ENCODE data around the gene FIBP.

The FIBP gene

GRCh38 chr11:65919573-65920371, 31.5 kb upstream of the FIBP start:
- peak overlapping the region; percentile 84 to 88 for H3K4me3 ChIP-seq (ENCODE audit: low read depth in 1 of 2, low read length in 2 of 2)
- DNase-seq = peak; percentile 71
- peaks cover 33% of the 10 kb centered on the region for H3K4me1 ChIP-seq (ENCODE audit: insufficient read depth, low read length)
- ATAC-seq (ENCODE audit: insufficient read depth, low read depth) = peak; percentile 48
- TF ChIP-seq CTCF (IDR thresholded peaks at IDR 0.05; ENCODE audit: borderline replicate concordance, extremely low read depth, low read length, poor library complexity, severe bottlenecking) (peak; percentile 10), EZH2 (IDR thresholded peaks at IDR 0.05; ENCODE audit: borderline replicate concordance, low read depth, low read length, severe bottlenecking) (no peak)
- H2AFZ ChIP-seq (ENCODE audit: low read depth, low read length) = peak overlapping the region; percentile 74
- peak overlapping the region; percentile 82 for H3K27ac ChIP-seq (ENCODE audit: low read length)
- H3K79me2 ChIP-seq (ENCODE audit: insufficient read depth, low read length) = peaks cover 36% of the 10 kb centered on the region
- peaks cover 48% of the 10 kb centered on the region for H3K36me3 ChIP-seq (ENCODE audit: insufficient read depth, low read length)
- H3K9me3 ChIP-seq (ENCODE audit: insufficient read depth, low read length, severe bottlenecking) = no peaks in the 10 kb centered on the region
- H3K27me3 ChIP-seq (ENCODE audit: insufficient read depth, low read length, poor library complexity) = no peaks in the 10 kb centered on the region
- peak overlapping the region; percentile 72 for H3K9ac ChIP-seq (ENCODE audit: low read depth, low read length)
- peaks cover 15% of the 10 kb centered on the region for H4K20me1 ChIP-seq (ENCODE audit: insufficient read depth, low read length)
- peak overlapping the region; percentile 90 for H3K4me2 ChIP-seq (ENCODE audit: insufficient read depth, low read length)

- Histone ChIP-seq H4K20me1 (ENCODE audit: insufficient read depth, low read length) (peaks cover 15% of the 10 kb centered on the region), H3K4me2 (ENCODE audit: insufficient read depth, low read length) (peak within 1 kb of the TSS; percentile 98), H3K9me3 (ENCODE audit: insufficient read depth, low read length, severe bottlenecking) (no peaks in the 10 kb centered on the region), H3K4me3 (ENCODE audit: low read depth in 1 of 2, low read length in 2 of 2) (peak within 1 kb of the TSS; percentile 99), H3K4me1 (ENCODE audit: insufficient read depth, low read length) (peaks cover 33% of the 10 kb centered on the region), H3K27ac (ENCODE audit: low read length) (peak within 1 kb of the TSS; percentile 94), H3K79me2 (ENCODE audit: insufficient read depth, low read length) (peaks cover 36% of the 10 kb centered on the region), H3K36me3 (ENCODE audit: insufficient read depth, low read length) (peaks cover 48% of the 10 kb centered on the region), H3K27me3 (ENCODE audit: insufficient read depth, low read length, poor library complexity) (no peaks in the 10 kb centered on the region), H3K9ac (ENCODE audit: low read depth, low read length) (peak within 1 kb of the TSS; percentile 99), H2AFZ (ENCODE audit: low read depth, low read length) (peak within 1 kb of the TSS; percentile 94)
- TF ChIP-seq EZH2 (IDR thresholded peaks at IDR 0.05; ENCODE audit: borderline replicate concordance, low read depth, low read length, severe bottlenecking) (no peak), CTCF (IDR thresholded peaks at IDR 0.05; ENCODE audit: borderline replicate concordance, extremely low read depth, low read length, poor library complexity, severe bottlenecking) (no peak)
- ATAC-seq (ENCODE audit: insufficient read depth, low read depth) = peak; percentile 91
- DNase-seq = peak; percentile 98
Measured at GRCh38 chr11:65919141-65919572, 30.9 kb upstream of the FIBP start, which contains the start of gene DRAP1. Gene DRAP1 (plus strand): TSS chr11:65919426. CDS start chr11:65919502, 76 bp downstream.

- Histone ChIP-seq H3K4me3 (ENCODE audit: low read depth in 1 of 2, low read length in 2 of 2) (peak within 1 kb of the TSS; percentile 99), H3K27ac (ENCODE audit: low read length) (peak within 1 kb of the TSS; percentile 94), H3K27me3 (ENCODE audit: insufficient read depth, low read length, poor library complexity) (no peaks in the 10 kb centered on the region), H3K4me2 (ENCODE audit: insufficient read depth, low read length) (peak within 1 kb of the TSS; percentile 98), H2AFZ (ENCODE audit: low read depth, low read length) (peak within 1 kb of the TSS; percentile 94), H3K36me3 (ENCODE audit: insufficient read depth, low read length) (peaks cover 48% of the 10 kb centered on the region), H3K79me2 (ENCODE audit: insufficient read depth, low read length) (peaks cover 36% of the 10 kb centered on the region), H3K4me1 (ENCODE audit: insufficient read depth, low read length) (peaks cover 33% of the 10 kb centered on the region), H3K9me3 (ENCODE audit: insufficient read depth, low read length, severe bottlenecking) (no peaks in the 10 kb centered on the region), H3K9ac (ENCODE audit: low read depth, low read length) (peak within 1 kb of the TSS; percentile 99), H4K20me1 (ENCODE audit: insufficient read depth, low read length) (peaks cover 15% of the 10 kb centered on the region)
- DNase-seq (no peak), ATAC-seq (ENCODE audit: insufficient read depth, low read depth) (peak; percentile 50)
- TF ChIP-seq EZH2 (IDR thresholded peaks at IDR 0.05; ENCODE audit: borderline replicate concordance, low read depth, low read length, severe bottlenecking) = no peak
- no peak for TF ChIP-seq CTCF (IDR thresholded peaks at IDR 0.05; ENCODE audit: borderline replicate concordance, extremely low read depth, low read length, poor library complexity, severe bottlenecking)
Measured at GRCh38 chr11:65918211-65919140, 30.2 kb upstream of the FIBP start, which contains the start of gene C11orf68. Gene C11orf68 (minus strand): TSS chr11:65919062. CDS start chr11:65919031, 31 bp downstream.
